ENCODE data around the gene LILRA2. TPM values are rescaled to one million over a fixed set of nuclear protein-coding genes. Genes with fewer than 3 reads are reported as not detected.

Gene LILRA2
- total and polyA plus RNA-seq, 2 experiments from 2014 or later: not detected

DNA sequence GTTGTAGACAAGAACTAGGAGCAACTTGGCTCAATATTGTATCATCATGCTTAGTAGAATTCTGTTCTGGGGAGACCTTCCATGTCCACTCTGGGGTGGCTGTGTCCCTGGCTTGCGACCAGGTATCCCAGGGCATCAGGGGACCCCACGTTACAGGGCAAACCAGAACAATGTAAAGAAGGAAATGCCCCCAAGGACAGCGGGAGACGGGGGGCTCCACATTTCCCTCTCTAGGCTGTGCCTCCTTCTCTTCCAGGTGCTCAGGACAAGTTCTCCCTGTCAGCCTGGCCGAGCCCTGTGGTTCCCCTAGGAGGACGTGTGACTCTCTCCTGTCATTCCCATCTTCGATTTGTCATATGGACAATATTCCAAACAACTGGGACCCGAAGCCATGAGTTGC is 40.1 kb upstream of the LILRA2 start:
- H3K9me2 ChIP-seq (ENCODE audit: insufficient read depth): no peaks in the 10 kb centered on the region
- H3K4me1 Mint-ChIP-seq: no peaks in the 10 kb centered on the region
- H3K27ac Mint-ChIP-seq: no peak overlapping the region
- H3K27me3 ChIP-seq (ENCODE audit: insufficient read depth): no peaks in the 10 kb centered on the region
- no peak overlapping the region for H3K4me3 Mint-ChIP-seq
- H3K36me3 ChIP-seq (ENCODE audit: insufficient read depth): no peaks in the 10 kb centered on the region
- no peaks in the 10 kb centered on the region for H3F3A ChIP-seq (replicated peaks; ENCODE audit: low read depth)
- no peak overlapping the region for H3K4me3 ChIP-seq
- no peak for DNase-seq (ENCODE audit: low spot score)
- H2AFZ ChIP-seq: no peak overlapping the region
- H3K27ac ChIP-seq (ENCODE audit: low read depth): no peak overlapping the region
- no peak overlapping the region for H3K4me2 ChIP-seq
- peaks cover 98% of the 10 kb centered on the region for H3K9me3 Mint-ChIP-seq
- H3K4me1 ChIP-seq (ENCODE audit: insufficient read depth): no peaks in the 10 kb centered on the region
- H4K20me1 ChIP-seq (replicated peaks; ENCODE audit: insufficient read depth): no peaks in the 10 kb centered on the region
- peaks cover 38% of the 10 kb centered on the region for H3K36me3 Mint-ChIP-seq (ENCODE audit: low read depth)
- ATAC-seq: no peak
- no peak for TF ChIP-seq ZNF114 (CRISPR knock-in tag; IDR thresholded peaks at IDR 0.05)
- no peak for TF ChIP-seq EZH2phosphoT487 (IDR thresholded peaks at IDR 0.05; ENCODE audit: unreplicated experiment)
- TF ChIP-seq, protein P1, sequence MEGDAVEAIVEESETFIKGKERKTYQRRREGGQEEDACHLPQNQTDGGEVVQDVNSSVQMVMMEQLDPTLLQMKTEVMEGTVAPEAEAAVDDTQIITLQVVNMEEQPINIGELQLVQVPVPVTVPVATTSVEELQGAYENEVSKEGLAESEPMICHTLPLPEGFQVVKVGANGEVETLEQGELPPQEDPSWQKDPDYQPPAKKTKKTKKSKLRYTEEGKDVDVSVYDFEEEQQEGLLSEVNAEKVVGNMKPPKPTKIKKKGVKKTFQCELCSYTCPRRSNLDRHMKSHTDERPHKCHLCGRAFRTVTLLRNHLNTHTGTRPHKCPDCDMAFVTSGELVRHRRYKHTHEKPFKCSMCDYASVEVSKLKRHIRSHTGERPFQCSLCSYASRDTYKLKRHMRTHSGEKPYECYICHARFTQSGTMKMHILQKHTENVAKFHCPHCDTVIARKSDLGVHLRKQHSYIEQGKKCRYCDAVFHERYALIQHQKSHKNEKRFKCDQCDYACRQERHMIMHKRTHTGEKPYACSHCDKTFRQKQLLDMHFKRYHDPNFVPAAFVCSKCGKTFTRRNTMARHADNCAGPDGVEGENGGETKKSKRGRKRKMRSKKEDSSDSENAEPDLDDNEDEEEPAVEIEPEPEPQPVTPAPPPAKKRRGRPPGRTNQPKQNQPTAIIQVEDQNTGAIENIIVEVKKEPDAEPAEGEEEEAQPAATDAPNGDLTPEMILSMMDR (conservative IDR thresholded peaks at IDR 0.05; ENCODE audit: low read depth in 2 of 2): no peak
- TF ChIP-seq, protein P2, sequence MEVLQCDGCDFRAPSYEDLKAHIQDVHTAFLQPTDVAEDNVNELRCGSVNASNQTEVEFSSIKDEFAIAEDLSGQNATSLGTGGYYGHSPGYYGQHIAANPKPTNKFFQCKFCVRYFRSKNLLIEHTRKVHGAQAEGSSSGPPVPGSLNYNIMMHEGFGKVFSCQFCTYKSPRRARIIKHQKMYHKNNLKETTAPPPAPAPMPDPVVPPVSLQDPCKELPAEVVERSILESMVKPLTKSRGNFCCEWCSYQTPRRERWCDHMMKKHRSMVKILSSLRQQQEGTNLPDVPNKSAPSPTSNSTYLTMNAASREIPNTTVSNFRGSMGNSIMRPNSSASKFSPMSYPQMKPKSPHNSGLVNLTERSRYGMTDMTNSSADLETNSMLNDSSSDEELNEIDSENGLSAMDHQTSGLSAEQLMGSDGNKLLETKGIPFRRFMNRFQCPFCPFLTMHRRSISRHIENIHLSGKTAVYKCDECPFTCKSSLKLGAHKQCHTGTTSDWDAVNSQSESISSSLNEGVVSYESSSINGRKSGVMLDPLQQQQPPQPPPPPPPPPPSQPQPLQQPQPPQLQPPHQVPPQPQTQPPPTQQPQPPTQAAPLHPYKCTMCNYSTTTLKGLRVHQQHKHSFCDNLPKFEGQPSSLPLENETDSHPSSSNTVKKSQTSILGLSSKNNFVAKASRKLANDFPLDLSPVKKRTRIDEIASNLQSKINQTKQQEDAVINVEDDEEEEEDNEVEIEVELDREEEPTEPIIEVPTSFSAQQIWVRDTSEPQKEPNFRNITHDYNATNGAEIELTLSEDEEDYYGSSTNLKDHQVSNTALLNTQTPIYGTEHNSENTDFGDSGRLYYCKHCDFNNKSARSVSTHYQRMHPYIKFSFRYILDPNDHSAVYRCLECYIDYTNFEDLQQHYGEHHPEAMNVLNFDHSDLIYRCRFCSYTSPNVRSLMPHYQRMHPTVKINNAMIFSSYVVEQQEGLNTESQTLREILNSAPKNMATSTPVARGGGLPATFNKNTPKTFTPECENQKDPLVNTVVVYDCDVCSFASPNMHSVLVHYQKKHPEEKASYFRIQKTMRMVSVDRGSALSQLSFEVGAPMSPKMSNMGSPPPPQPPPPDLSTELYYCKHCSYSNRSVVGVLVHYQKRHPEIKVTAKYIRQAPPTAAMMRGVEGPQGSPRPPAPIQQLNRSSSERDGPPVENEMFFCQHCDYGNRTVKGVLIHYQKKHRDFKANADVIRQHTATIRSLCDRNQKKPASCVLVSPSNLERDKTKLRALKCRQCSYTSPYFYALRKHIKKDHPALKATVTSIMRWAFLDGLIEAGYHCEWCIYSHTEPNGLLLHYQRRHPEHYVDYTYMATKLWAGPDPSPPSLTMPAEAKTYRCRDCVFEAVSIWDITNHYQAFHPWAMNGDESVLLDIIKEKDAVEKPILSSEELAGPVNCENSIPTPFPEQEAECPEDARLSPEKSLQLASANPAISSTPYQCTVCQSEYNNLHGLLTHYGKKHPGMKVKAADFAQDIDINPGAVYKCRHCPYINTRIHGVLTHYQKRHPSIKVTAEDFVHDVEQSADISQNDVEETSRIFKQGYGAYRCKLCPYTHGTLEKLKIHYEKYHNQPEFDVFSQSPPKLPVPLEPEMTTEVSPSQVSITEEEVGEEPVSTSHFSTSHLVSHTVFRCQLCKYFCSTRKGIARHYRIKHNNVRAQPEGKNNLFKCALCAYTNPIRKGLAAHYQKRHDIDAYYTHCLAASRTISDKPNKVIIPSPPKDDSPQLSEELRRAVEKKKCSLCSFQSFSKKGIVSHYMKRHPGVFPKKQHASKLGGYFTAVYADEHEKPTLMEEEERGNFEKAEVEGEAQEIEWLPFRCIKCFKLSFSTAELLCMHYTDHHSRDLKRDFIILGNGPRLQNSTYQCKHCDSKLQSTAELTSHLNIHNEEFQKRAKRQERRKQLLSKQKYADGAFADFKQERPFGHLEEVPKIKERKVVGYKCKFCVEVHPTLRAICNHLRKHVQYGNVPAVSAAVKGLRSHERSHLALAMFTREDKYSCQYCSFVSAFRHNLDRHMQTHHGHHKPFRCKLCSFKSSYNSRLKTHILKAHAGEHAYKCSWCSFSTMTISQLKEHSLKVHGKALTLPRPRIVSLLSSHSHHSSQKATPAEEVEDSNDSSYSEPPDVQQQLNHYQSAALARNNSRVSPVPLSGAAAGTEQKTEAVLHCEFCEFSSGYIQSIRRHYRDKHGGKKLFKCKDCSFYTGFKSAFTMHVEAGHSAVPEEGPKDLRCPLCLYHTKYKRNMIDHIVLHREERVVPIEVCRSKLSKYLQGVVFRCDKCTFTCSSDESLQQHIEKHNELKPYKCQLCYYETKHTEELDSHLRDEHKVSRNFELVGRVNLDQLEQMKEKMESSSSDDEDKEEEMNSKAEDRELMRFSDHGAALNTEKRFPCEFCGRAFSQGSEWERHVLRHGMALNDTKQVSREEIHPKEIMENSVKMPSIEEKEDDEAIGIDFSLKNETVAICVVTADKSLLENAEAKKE (CRISPR knock-in tag; IDR thresholded peaks at IDR 0.05): no peak
- H3K27me3 Mint-ChIP-seq (ENCODE audit: insufficient read depth, low read depth, poor library complexity): peaks cover 10% of the 10 kb centered on the region
- no peaks in the 10 kb centered on the region for H3K79me2 ChIP-seq (replicated peaks; ENCODE audit: insufficient read depth)

DNA sequence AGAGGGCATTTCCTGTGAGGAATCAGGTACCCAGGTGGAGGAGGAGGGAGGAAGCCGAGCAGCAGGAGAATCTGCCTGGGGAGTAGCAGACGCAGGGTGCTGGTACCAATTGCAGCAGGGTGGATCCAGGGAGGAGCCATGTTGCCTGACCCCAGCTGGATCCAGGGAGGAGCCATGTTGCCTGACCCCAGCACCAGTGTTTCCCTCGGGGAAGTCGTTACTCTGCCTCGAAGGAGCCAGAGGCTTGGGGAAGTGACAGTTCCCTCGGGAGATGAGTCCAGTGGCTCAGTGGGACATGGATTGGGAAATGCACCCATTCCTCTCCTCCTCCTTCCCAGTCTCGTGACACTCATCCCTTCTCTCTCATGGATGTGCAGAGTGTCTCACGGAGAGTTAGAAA is 39.4 kb upstream of the LILRA2 start:
- H3K4me3 Mint-ChIP-seq: no peak overlapping the region
- Histone ChIP-seq H3F3A (replicated peaks; ENCODE audit: low read depth) (no peaks in the 10 kb centered on the region), H4K20me1 (replicated peaks; ENCODE audit: insufficient read depth) (no peaks in the 10 kb centered on the region)
- TF ChIP-seq, protein P2 (CRISPR knock-in tag; IDR thresholded peaks at IDR 0.05): no peak

More for the DNA sequence above, 39.4 kb upstream of the LILRA2 start:
- Histone ChIP-seq H3K4me1 (ENCODE audit: insufficient read depth) (no peaks in the 10 kb centered on the region), H3K27ac (ENCODE audit: low read depth) (no peak overlapping the region), H3K79me2 (replicated peaks; ENCODE audit: insufficient read depth) (no peaks in the 10 kb centered on the region), H3K36me3 (ENCODE audit: insufficient read depth) (no peaks in the 10 kb centered on the region), H3K27me3 (ENCODE audit: insufficient read depth) (no peaks in the 10 kb centered on the region), H3K4me3 (no peak overlapping the region), H3K4me2 (no peak overlapping the region), H3K9me2 (ENCODE audit: insufficient read depth) (no peaks in the 10 kb centered on the region), H2AFZ (no peak overlapping the region)
- H3K9me3 Mint-ChIP-seq: peaks cover 98% of the 10 kb centered on the region
- H3K27ac Mint-ChIP-seq: no peak overlapping the region
- H3K27me3 Mint-ChIP-seq (ENCODE audit: insufficient read depth, low read depth, poor library complexity): peaks cover 10% of the 10 kb centered on the region
- no peak for DNase-seq (ENCODE audit: low spot score)
- H3K4me1 Mint-ChIP-seq: no peaks in the 10 kb centered on the region
- H3K36me3 Mint-ChIP-seq (ENCODE audit: low read depth): peaks cover 37% of the 10 kb centered on the region
- ATAC-seq: no peak
